ENCODE results near the gene LGALS9C. TPM values are rescaled to one million over a fixed set of nuclear protein-coding genes. Genes with fewer than 3 reads are reported as not detected.
"Not testable (repeated sequence)": the region's sequence is repeated elsewhere in the genome, so short reads cannot be mapped to it uniquely, and the experiment has no call there.

LGALS9C gene
- total and polyA plus RNA-seq, 2 of the 13 experiments (the other 11 are each of a cell fraction or from before 2014, with no cell fraction given) = not detected

DNA sequence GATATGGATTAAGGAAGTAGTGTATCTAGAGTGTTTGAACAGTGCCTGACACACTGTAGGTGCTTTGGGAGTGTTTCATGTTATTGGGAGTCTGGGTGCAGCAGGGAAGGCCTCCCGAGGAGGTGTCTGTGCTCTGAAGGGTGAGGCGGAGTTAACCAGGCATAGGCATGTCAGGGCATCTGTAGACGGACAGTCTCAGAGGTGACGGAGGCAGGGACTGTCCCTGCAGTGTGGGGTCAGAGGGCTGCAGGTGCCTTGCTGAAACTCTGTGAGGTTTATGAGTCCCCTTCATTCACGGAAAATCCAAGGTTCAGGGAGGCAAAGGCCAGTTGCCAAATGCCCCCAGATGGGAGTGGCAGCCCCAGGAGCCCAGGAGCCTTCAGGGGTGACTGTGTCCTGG is 778 bp downstream of the LGALS9C start:
- DNase-seq (ENCODE audit: low spot score); intact Hi-C loops (cut with micrococcal nuclease; ENCODE audit: unreplicated experiment); in situ Hi-C loops (cut with HindIII; ENCODE audit: extremely low pct_ligation_motif_present, low pct_unique_long_range_greater_than_20kb); H3K4me3 ChIP-seq (replicated peaks in 1 of 3; ENCODE audit: insufficient read depth in 1 of 3, low read depth in 2 of 3, low read length in 3 of 3); H3K9me3 ChIP-seq (ENCODE audit: low read length); H4K20me1 ChIP-seq (ENCODE audit: insufficient read depth, low read length); FAIRE-seq; CTCF ChIA-PET (ENCODE audit: low intra/inter-chr PET ratio, low total read pairs); H3K79me2 ChIP-seq (ENCODE audit: insufficient read depth, low read length); H3K4me2 ChIP-seq (ENCODE audit: low read depth, low read length); H3K4me1 ChIP-seq (ENCODE audit: insufficient read depth, low read length); ATAC-seq; POLR2A ChIA-PET; H3K9ac ChIP-seq (ENCODE audit: insufficient read depth, low read depth, low read length); H3K36me3 ChIP-seq (replicated peaks in 1 of 2; ENCODE audit: control insufficient read depth in 1 of 2, insufficient read depth in 2 of 2, low read length in 2 of 2); H3K27me3 ChIP-seq (ENCODE audit: control insufficient read depth in 1 of 2, insufficient read depth in 2 of 2, low read length in 2 of 2); H2AFZ ChIP-seq (ENCODE audit: low read length); H3K27ac ChIP-seq (ENCODE audit: extremely low read length, insufficient read depth, low read length); BruUV-seq (replicated peaks): not testable (repeated sequence)
- WGBS (ENCODE audit: low lambda C conversion rate) = 3% methylated on average over 3 of the region's 5 CpGs

DNA sequence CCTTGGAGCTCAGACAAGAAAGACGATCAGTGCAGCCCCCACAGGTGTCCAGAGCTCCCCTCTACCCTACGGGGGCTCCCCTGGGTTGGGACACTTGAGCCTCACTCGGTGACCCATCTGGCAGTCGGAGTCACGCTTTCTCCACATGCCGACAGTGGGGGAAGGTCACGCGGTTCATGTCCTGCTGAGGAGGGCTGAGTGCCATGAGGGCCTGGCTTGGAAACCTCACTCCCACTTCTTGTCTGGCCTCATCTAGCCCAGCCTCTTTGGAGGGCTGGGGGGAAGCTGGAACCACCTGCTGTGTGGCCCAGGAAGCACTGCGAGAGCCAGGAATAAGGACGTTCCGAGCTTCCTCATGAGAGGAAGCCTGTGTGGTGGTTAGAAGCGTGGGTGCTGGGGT is 1.8 kb downstream of the LGALS9C start:
- BruUV-seq (replicated peaks); FAIRE-seq; H3K36me3 ChIP-seq (replicated peaks in 1 of 2; ENCODE audit: control insufficient read depth in 1 of 2, insufficient read depth in 2 of 2, low read length in 2 of 2); H3K4me1 ChIP-seq (ENCODE audit: insufficient read depth, low read length); H3K27ac ChIP-seq (ENCODE audit: extremely low read length, insufficient read depth, low read length); POLR2A ChIA-PET; H3K4me2 ChIP-seq (ENCODE audit: low read depth, low read length); H3K9ac ChIP-seq (ENCODE audit: insufficient read depth, low read depth, low read length); intact Hi-C loops (cut with micrococcal nuclease; ENCODE audit: unreplicated experiment); CTCF ChIA-PET (ENCODE audit: low intra/inter-chr PET ratio, low total read pairs); DNase-seq (ENCODE audit: low spot score); H3K4me3 ChIP-seq (replicated peaks in 1 of 3; ENCODE audit: insufficient read depth in 1 of 3, low read depth in 2 of 3, low read length in 3 of 3); ATAC-seq; H3K9me3 ChIP-seq (ENCODE audit: low read length); H3K79me2 ChIP-seq (ENCODE audit: insufficient read depth, low read length); H2AFZ ChIP-seq (ENCODE audit: low read length); H4K20me1 ChIP-seq (ENCODE audit: insufficient read depth, low read length); in situ Hi-C loops (cut with HindIII; ENCODE audit: extremely low pct_ligation_motif_present, low pct_unique_long_range_greater_than_20kb); H3K27me3 ChIP-seq (ENCODE audit: control insufficient read depth in 1 of 2, insufficient read depth in 2 of 2, low read length in 2 of 2): not testable (repeated sequence)
- WGBS (ENCODE audit: low lambda C conversion rate) = 39% methylated on average over 7 of the region's 12 CpGs

DNA sequence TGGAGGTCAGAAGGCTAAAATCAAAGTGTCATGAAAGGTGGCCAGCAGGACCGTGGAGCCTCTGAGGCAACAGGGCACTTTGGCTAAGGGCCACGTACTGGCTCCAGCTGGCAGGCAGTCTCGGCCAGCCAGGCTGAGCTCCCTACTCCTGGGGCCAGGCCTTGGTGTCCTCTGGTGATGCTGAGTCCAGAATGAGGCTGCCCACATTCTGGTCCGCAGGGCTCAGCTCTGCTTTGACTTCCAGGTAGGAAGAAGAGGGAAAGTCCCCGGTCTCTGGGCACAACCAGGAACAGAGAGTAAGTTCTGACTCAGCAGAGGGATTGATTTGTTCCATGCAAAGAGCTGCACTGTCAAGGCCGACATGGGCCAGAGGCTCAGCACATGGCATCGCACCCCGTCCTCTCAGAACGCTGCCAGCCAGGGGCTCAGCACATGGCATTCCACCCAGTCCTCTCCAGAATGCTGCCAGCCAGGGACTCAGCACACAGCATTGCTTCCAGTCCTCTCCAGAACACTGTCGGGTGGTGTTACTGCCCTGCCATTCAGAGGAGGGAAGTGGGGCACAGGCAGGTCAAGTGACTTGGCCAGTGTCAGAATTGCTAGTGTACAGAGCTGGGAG is 2.5 kb downstream of the LGALS9C start:
- TF ChIP-seq, protein P1, sequence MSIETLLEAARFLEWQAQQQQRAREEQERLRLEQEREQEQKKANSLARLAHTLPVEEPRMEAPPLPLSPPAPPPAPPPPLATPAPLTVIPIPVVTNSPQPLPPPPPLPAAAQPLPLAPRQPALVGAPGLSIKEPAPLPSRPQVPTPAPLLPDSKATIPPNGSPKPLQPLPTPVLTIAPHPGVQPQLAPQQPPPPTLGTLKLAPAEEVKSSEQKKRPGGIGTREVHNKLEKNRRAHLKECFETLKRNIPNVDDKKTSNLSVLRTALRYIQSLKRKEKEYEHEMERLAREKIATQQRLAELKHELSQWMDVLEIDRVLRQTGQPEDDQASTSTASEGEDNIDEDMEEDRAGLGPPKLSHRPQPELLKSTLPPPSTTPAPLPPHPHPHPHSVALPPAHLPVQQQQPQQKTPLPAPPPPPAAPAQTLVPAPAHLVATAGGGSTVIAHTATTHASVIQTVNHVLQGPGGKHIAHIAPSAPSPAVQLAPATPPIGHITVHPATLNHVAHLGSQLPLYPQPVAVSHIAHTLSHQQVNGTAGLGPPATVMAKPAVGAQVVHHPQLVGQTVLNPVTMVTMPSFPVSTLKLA (IDR thresholded peaks at IDR 0.05) = 0 out of 2 replicates have a peak, but pooled peaks have one; percentile 16
- H3K79me2 ChIP-seq (ENCODE audit: insufficient read depth, low read length); H3K4me2 ChIP-seq (ENCODE audit: low read depth, low read length); POLR2A ChIA-PET; in situ Hi-C loops (cut with HindIII; ENCODE audit: extremely low pct_ligation_motif_present, low pct_unique_long_range_greater_than_20kb); H3K27ac ChIP-seq (ENCODE audit: extremely low read length, insufficient read depth, low read length); H3K4me3 ChIP-seq (replicated peaks in 1 of 3; ENCODE audit: insufficient read depth in 1 of 3, low read depth in 2 of 3, low read length in 3 of 3); CTCF ChIA-PET (ENCODE audit: low intra/inter-chr PET ratio, low total read pairs); H3K27me3 ChIP-seq (ENCODE audit: control insufficient read depth in 1 of 2, insufficient read depth in 2 of 2, low read length in 2 of 2); ATAC-seq; DNase-seq (ENCODE audit: low spot score); H4K20me1 ChIP-seq (ENCODE audit: insufficient read depth, low read length); H2AFZ ChIP-seq (ENCODE audit: low read length); H3K9ac ChIP-seq (ENCODE audit: insufficient read depth, low read depth, low read length); H3K9me3 ChIP-seq (ENCODE audit: low read length); intact Hi-C loops (cut with micrococcal nuclease; ENCODE audit: unreplicated experiment); BruUV-seq (replicated peaks); H3K36me3 ChIP-seq (replicated peaks in 1 of 2; ENCODE audit: control insufficient read depth in 1 of 2, insufficient read depth in 2 of 2, low read length in 2 of 2); FAIRE-seq; H3K4me1 ChIP-seq (ENCODE audit: insufficient read depth, low read length): not testable (repeated sequence)
- 0% methylated on average over 1 of the region's 10 CpGs for WGBS (ENCODE audit: low lambda C conversion rate)

DNA sequence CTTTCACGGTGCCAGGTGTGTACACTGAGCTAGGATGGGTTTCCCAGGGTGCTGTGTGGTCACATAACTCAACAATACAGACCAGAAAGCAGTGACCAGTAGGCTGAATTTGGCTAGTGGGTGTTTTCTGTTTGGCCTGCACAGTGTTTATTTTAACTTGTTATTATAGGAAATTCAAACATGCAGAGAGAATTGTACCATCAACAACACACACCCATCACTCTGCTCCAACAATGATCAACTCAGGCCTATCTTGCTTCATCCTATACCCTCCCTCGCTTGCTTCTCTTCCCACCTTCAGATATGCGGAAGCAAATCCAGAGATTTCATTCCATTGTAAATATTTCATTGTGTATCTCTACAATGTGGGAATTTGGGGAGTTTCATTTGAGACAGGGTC is 5.2 kb downstream of the LGALS9C start:
- ATAC-seq; H3K4me2 ChIP-seq (ENCODE audit: low read depth, low read length); H3K9ac ChIP-seq (ENCODE audit: insufficient read depth, low read depth, low read length); H3K27me3 ChIP-seq (ENCODE audit: control insufficient read depth in 1 of 2, insufficient read depth in 2 of 2, low read length in 2 of 2); H3K79me2 ChIP-seq (ENCODE audit: insufficient read depth, low read length); H3K4me3 ChIP-seq (replicated peaks in 1 of 3; ENCODE audit: insufficient read depth in 1 of 3, low read depth in 2 of 3, low read length in 3 of 3); H3K9me3 ChIP-seq (ENCODE audit: low read length); H3K4me1 ChIP-seq (ENCODE audit: insufficient read depth, low read length); intact Hi-C loops (cut with micrococcal nuclease; ENCODE audit: unreplicated experiment); DNase-seq (ENCODE audit: low spot score); in situ Hi-C loops (cut with HindIII; ENCODE audit: extremely low pct_ligation_motif_present, low pct_unique_long_range_greater_than_20kb); H4K20me1 ChIP-seq (ENCODE audit: insufficient read depth, low read length); H3K27ac ChIP-seq (ENCODE audit: extremely low read length, insufficient read depth, low read length); FAIRE-seq; BruUV-seq (replicated peaks); H3K36me3 ChIP-seq (replicated peaks in 1 of 2; ENCODE audit: control insufficient read depth in 1 of 2, insufficient read depth in 2 of 2, low read length in 2 of 2); POLR2A ChIA-PET; H2AFZ ChIP-seq (ENCODE audit: low read length); CTCF ChIA-PET (ENCODE audit: low intra/inter-chr PET ratio, low total read pairs): not testable (repeated sequence)
- WGBS (ENCODE audit: low lambda C conversion rate) = 17% methylated on average over 1 of the region's 3 CpGs
